Coronary artery (tissue), 2 donors: ENCODE results near the gene CNOT10.
"Not testable (repeated sequence)": the region's sequence is repeated elsewhere in the genome, so short reads cannot be mapped to it uniquely, and the experiment has no call there.

Experiments used
- DNase-seq: peaks from one replicate; pipeline ENCODE4 v3.0.0-alpha.2; 2017; ENCODE audit warnings: low spot score
- H3K27ac ChIP-seq, 2 donors: fragments of 200-600 bp; sonication (generic); one replicate each; pipeline ENCODE4 v1.5.1; 2016 to 2019
- H3K4me3 ChIP-seq: fragments of 200-600 bp; sonication (generic); 2 replicates; pipeline ENCODE4 v1.5.1; 2016; ENCODE audit warnings: mild to moderate bottlenecking, moderate library complexity
- CTCF ChIP-seq: fragments of 200-600 bp; sonication (generic); IDR thresholded peaks from one replicate; pipeline ENCODE4 v1.5.1; 2019; ENCODE audit warnings: antibody characterized with exemption

The CNOT10 gene

GRCh38 chr3:32719931-32720330 is 34.9 kb downstream of the CNOT10 start:
- H3K4me3 ChIP-seq: no peak overlapping the region
- DNase-seq: no peak
- H3K27ac ChIP-seq: no peak overlapping the region
- TF ChIP-seq CTCF: no peak

GRCh38 chr3:32725721-32726120 is 40.7 kb downstream of the CNOT10 start:
- no peak for DNase-seq
- H3K4me3 ChIP-seq: no peak overlapping the region
- H3K27ac ChIP-seq: no peak overlapping the region
- TF ChIP-seq CTCF: no peak

GRCh38 chr3:32733631-32734229 is 48.7 kb downstream of the CNOT10 start:
- TF ChIP-seq CTCF: no peak
- no peak overlapping the region for H3K4me3 ChIP-seq
- no peak for DNase-seq
- no peak overlapping the region for H3K27ac ChIP-seq

GRCh38 chr3:32734756-32735155 is 49.8 kb downstream of the CNOT10 start:
- Histone ChIP-seq H3K4me3 (no peak overlapping the region), H3K27ac (no peak overlapping the region)
- DNase-seq: no peak
- no peak for TF ChIP-seq CTCF

GRCh38 chr3:32743470-32743869 is 58.5 kb downstream of the CNOT10 start:
- H3K27ac ChIP-seq, DNase-seq, H3K4me3 ChIP-seq: not testable (repeated sequence)

GRCh38 chr3:32743934-32744333 is 58.9 kb downstream of the CNOT10 start:
- DNase-seq: no peak
- TF ChIP-seq CTCF: no peak

GRCh38 chr3:32751377-32751776 is 66.4 kb downstream of the CNOT10 start:
- H3K4me3 ChIP-seq: no peak overlapping the region
- no peak for DNase-seq
- no peak for TF ChIP-seq CTCF
- H3K27ac ChIP-seq: no peak overlapping the region

More at GRCh38 chr3:32743934-32744333, 58.9 kb downstream of the CNOT10 start:
- no peak overlapping the region for H3K4me3 ChIP-seq
- no peak overlapping the region for H3K27ac ChIP-seq

GRCh38 chr3:32755761-32756160 is 70.8 kb downstream of the CNOT10 start:
- Histone ChIP-seq H3K27ac (no peak overlapping the region), H3K4me3 (no peak overlapping the region)
- no peak for DNase-seq
- no peak for TF ChIP-seq CTCF
